Measurements from ENCODE around the gene RPS10.
"Not testable (repeated sequence)": the region's sequence is repeated elsewhere in the genome, so short reads cannot be mapped to it uniquely, and the experiment has no call there.

The RPS10 gene

DNA sequence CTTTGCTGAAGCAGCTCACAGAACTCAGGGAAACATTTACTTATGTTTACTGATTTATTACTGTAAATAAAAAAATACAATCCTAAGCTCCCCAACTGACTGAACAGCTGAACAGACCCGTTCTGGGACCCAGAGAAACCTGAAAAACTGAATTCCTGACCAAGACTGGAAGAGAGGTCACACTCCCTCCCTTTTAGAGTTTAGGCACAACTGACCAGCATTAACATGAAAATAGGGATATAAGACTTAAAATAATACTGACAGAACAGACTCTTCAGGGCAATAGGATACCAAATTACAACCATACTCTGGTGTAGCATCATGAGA, 11.7 kb upstream of the RPS10 start:
- Mint-ChIP-seq H3K36me3 (ENCODE audit: insufficient read depth) (no peaks in the 10 kb centered on the region), H3K27ac (no peak overlapping the region), H3K4me1 (ENCODE audit: low read depth in 2 of 2) (peaks cover 0 to 1% of the 10 kb centered on the region in 2 donors), H3K9me3 (no peaks in the 10 kb centered on the region), H3K27me3 (no peaks in the 10 kb centered on the region), H3K4me3 (no peak overlapping the region)
- DNase-seq (no peak), ATAC-seq (replicated peaks) (no peak)

DNA sequence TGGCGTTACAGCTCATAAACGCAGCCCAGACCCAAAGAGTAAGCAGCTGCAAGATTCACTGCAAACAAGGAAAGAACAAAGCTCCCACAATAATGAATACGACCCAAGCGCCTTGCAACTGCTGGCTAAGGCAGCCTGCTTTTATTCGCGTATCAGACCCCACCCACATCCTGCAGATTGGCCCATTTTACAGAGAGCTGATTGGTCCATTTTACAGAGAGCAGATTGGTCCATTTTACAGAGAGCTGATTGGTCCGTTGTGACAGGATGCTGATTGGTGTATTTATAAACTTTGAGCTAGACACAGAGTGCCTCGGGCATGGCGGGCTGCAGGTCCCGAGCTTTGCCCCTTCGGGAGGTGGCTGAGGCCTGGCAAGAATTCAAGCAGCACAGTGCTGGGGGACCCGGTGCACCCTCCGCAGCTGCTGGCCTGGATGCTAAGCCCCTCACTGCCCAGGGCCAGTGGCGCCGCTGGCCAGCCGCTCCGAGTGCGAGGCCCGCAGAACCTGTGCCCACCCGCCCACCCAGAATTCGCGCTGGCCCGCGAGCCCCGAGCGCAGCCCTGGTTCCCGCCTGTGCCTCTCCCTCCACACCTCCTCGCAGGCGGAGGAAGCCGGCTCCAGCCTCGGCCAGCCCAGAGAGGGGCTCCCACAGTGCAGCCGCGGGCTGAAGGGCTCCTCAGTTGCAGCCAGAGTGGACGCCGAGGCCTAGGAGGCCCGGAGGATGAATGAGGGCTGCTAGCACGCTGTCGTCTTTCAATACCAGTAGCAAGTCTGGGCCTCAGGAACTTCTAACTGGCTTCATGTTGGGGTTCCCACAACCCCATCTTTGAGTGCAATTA, 11.2 kb upstream of the RPS10 start:
- Mint-ChIP-seq H3K27ac (no peak overlapping the region), H3K4me3 (no peak overlapping the region), H3K36me3 (ENCODE audit: insufficient read depth) (no peaks in the 10 kb centered on the region), H3K27me3 (no peaks in the 10 kb centered on the region), H3K9me3 (no peaks in the 10 kb centered on the region), H3K4me1 (ENCODE audit: low read depth in 2 of 2) (peaks cover 0 to 1% of the 10 kb centered on the region in 2 donors)
- DNase-seq: no peak
- ATAC-seq (replicated peaks): no peak

DNA sequence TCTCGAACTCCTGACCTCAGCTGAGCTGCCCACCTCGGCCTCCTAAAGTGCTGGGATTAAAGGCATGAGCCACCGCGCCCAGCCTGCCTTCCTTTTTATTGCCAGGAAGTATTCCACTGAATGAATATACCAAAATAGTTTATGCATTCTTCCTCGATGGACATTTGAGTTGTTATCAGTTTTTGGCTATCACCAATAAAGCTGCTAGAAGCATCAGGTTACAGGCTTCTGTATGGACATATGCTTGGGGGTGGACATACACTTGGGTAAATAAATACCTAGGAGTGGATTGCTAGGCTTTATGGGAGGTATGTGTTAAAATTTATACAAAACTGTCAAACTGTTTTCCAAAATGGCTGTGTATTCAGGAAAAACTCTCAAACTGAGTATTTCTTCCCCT, 10.0 kb upstream of the RPS10 start:
- Mint-ChIP-seq H3K4me1 (ENCODE audit: low read depth in 2 of 2) (no peaks in the 10 kb centered on the region), H3K27ac (no peak overlapping the region), H3K4me3 (no peak overlapping the region), H3K36me3 (ENCODE audit: insufficient read depth) (no peaks in the 10 kb centered on the region), H3K9me3 (no peaks in the 10 kb centered on the region), H3K27me3 (no peaks in the 10 kb centered on the region)
- no peak for DNase-seq
- ATAC-seq (replicated peaks): no peak

DNA sequence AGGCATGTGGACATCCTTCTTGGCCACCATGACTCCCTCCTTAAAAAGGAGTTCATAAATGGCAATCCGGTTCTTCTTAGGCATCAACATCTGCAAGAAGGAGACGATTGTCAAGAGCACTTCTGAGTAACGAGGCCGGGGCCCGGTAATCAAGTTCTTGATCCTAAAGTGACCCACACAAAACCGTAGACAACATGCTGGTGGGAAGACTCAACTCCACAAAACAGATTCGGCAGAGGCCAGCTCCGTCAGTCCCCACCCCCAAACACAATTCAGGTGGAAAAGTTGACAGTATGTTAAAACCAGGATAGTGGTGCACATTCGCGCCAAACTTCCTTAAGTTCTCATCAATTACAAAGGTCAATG, 754 bp downstream of the RPS10 start:
- no peak for DNase-seq
- peaks cover 15 to 19% of the 10 kb centered on the region in 2 donors for H3K4me1 Mint-ChIP-seq (ENCODE audit: low read depth in 2 of 2)
- H3K4me3 Mint-ChIP-seq: peak overlapping the region; percentile 98 to 100
- peak overlapping the region; percentile 98 to 99 for H3K27ac Mint-ChIP-seq
- no peaks in the 10 kb centered on the region for H3K9me3 Mint-ChIP-seq
- no peaks in the 10 kb centered on the region for H3K27me3 Mint-ChIP-seq
- ATAC-seq (replicated peaks): no peak
- H3K36me3 Mint-ChIP-seq (ENCODE audit: insufficient read depth): peaks cover 63% of the 10 kb centered on the region

DNA sequence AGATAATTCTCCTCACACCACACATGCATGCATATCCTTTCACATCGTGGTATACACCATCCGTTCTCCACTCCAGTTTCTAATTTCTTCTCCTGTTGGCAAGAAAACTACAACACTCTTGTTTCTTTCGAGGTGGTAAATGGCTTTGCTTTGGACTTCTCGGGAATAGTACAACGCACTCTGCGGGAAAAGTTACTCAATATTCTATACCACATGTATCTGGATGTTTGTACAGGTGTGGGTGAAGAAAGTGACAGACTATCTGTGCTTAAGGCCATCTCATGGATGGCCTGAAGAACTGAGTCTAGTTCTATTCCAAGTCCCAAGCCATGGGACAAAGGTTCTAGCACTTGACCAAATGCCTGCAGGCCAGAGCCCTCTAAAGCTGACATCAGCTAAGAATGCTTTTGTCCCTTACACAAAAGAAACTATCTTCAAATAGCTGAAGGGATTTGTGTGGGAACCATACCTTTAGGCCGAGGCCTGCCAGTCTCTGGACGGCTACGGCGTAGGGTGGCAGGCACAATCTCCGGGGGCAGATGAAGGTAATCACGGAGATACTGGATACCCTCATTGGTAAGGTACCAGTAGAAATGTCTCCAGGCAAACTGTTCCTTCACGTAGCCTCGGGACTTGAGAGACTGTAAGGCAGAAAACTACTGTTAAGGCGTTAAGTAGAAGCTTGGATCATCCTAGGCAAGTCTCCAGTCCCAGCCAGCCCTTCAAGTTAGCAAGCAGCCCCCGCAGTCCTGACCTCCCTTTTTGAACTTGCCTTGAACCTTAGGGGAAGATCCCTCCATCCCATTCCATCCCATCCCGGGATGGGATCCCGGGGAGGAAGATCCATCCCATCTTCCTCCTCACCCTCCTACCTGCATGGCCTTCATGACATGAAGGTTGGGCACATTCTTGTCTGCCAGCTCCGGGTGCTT, 1.4 kb downstream of the RPS10 start:
- H3K36me3 Mint-ChIP-seq (ENCODE audit: insufficient read depth): peaks cover 69% of the 10 kb centered on the region

DNA sequence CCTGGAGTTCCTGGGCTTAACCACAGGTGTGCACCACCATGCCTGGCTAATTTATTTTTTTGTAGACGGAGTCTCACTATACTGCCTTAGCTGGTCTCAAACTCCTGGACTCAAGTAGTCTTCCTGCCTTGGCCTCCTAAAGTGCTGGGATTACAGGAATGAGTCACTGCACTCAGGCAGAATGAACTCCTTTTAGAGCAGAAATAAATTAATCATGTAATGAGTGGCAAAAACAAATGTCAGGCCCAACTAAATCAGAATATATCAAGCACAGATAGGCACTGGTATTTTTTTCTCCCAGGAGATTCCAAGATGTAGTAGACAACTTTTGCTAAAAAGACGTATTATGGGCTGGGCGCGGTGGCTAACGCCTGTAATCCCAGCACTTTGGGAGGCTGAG, 2.6 kb downstream of the RPS10 start:
- DNase-seq (no peak), ATAC-seq (replicated peaks) (no peak)
- Mint-ChIP-seq H3K9me3 (no peaks in the 10 kb centered on the region), H3K4me1 (ENCODE audit: low read depth in 2 of 2) (peaks cover 15 to 19% of the 10 kb centered on the region in 2 donors), H3K36me3 (ENCODE audit: insufficient read depth) (peaks cover 78% of the 10 kb centered on the region), H3K27ac (no peak overlapping the region), H3K27me3 (no peaks in the 10 kb centered on the region), H3K4me3 (no peak overlapping the region)

More for the DNA sequence above, 1.4 kb downstream of the RPS10 start:
- H3K4me3 Mint-ChIP-seq: peak overlapping the region; percentile 98 to 100
- DNase-seq (no peak), ATAC-seq (replicated peaks) (no peak)
- H3K4me1 Mint-ChIP-seq (ENCODE audit: low read depth in 2 of 2): peaks cover 15 to 19% of the 10 kb centered on the region in 2 donors
- peak overlapping the region; percentile 98 to 99 for H3K27ac Mint-ChIP-seq
- H3K27me3 Mint-ChIP-seq: no peaks in the 10 kb centered on the region
- no peaks in the 10 kb centered on the region for H3K9me3 Mint-ChIP-seq

DNA sequence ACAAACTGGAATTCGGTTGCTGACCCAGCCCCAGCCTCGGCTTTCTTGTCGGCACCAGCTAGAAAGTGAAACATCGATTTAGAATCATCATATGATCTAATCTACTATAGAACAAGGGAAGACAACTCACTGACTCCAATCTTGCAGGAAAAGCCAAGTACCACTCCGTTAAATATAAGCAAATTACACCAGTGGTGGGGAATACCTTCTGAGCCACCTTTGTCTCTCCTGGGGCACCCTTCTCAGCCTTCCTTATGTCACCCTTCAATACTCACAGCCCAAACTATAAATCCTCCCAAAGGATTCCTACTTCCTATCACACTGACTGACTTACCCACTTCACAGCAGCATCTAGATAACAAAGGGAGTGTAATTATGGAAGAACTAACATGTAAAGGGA, 7.5 kb downstream of the RPS10 start:
- peaks cover 86% of the 10 kb centered on the region for H3K36me3 Mint-ChIP-seq (ENCODE audit: insufficient read depth)
- H3K27ac Mint-ChIP-seq: peak overlapping the region in 1 of 2 donors; percentile 9
- no peak for ATAC-seq (replicated peaks)

DNA sequence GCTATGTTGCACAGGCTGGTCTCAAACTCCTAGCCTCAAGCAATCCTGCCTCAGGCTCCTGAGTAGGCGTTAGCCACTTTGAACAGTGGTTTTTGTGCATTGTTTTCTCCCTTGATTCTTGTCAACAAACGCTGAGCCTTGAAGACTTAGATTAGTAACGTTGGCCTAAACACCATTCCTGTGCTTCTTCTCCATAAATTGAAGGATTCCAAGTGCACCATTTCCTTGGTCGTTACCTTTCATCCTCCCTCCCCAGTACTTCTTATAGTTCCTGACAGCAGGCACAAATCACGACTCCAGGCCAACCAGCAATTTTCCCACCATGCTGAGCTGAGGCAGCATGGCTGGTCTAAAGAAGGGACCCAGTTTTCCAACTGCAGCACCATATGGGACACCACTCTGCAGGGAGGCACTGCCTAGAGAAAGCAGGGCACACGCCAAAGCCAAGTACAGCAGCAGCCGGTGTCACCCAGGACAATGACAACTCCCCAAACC, 8.9 kb downstream of the RPS10 start:
- Mint-ChIP-seq H3K4me1 (ENCODE audit: low read depth in 2 of 2) (peaks cover 4 to 9% of the 10 kb centered on the region in 2 donors), H3K27ac (no peak overlapping the region), H3K36me3 (ENCODE audit: insufficient read depth) (peaks cover 72% of the 10 kb centered on the region), H3K27me3 (no peaks in the 10 kb centered on the region), H3K4me3 (no peak overlapping the region), H3K9me3 (no peaks in the 10 kb centered on the region)
- no peak for ATAC-seq (replicated peaks)
- DNase-seq: no peak

More for the DNA sequence above, 7.5 kb downstream of the RPS10 start:
- Mint-ChIP-seq H3K4me1 (ENCODE audit: low read depth in 2 of 2) (peaks cover 6 to 8% of the 10 kb centered on the region in 2 donors), H3K27me3 (no peaks in the 10 kb centered on the region), H3K4me3 (no peak overlapping the region), H3K9me3 (no peaks in the 10 kb centered on the region)
- DNase-seq: no peak

DNA sequence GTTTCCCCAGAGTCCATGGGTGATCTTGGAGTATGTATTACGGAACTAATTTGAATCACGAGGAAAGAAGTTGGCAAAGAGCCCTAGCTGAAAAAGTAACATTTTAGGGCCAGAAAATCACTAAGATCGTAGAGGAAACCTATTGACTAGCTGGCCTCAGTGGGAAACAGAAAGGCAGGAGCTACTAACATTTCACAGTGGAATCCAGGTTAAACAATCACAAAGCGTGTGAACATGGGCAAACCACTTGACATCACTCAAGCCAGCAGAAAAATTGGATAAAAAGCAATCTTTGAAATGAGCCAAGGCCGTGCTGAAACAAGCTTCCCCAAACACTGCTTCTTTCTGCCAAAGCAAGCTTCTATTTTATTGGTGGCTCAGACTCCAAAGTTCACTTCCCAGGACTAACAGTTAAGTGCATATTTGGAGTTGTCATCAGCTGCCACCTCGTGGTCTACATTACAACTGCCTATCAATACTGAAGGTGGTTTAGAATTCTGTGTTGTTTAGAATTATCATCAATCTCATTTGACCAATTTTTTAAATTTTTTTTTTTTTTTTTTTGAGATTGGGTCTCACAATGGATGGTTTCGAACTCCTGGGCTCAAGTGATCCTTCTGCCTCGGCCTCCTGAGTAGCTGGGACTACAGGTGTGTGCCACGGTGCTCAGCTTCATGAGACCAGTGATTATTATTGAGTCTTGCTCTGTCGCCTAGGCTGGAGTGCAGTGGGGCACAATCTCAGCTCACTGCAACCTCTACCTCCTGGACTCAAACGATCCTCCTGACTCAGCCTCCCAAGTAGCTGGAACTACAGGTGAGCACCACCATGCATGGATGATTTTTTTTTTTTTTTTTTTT, 10.6 kb downstream of the RPS10 start:
- Mint-ChIP-seq H3K4me3 (no peak overlapping the region), H3K9me3 (no peaks in the 10 kb centered on the region), H3K27ac (no peak overlapping the region), H3K27me3 (no peaks in the 10 kb centered on the region), H3K36me3 (ENCODE audit: insufficient read depth) (peaks cover 55% of the 10 kb centered on the region), H3K4me1 (ENCODE audit: low read depth in 2 of 2) (peaks cover 4 to 6% of the 10 kb centered on the region in 2 donors)
- DNase-seq: peak; percentile 11 to 25 (median 21)
- ATAC-seq (replicated peaks): peak; percentile 73

DNA sequence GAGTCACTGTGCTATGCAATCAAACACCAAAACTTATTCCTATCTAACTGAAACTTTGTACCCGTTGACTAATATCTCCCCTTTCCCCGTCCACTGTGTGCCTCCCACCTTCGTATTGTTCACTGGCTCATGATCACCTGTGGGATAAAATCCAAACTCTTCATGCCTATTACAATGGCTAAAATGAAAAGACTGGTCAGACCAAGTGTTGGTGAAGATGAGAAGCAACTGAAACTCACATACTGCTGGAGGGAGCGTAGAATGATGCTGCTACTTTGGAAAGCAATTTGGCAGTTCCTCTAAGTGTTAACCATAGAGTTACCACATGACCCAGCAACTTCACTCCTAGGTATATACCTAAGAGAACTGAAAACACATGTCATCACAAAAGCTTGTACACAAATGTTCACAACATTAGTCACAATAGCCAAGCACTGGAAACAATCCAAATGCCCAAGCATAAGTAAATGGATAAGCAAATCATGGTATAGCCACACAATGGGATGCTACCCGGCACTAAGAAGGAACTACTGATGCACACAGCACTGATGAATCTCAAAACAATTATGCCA, 13.1 kb downstream of the RPS10 start:
- peaks cover 30% of the 10 kb centered on the region for H3K36me3 Mint-ChIP-seq (ENCODE audit: insufficient read depth)
- ATAC-seq (replicated peaks) (no peak), DNase-seq (no peak)
- peak overlapping the region; percentile 25 to 47 for H3K27ac Mint-ChIP-seq
- peaks cover 4 to 6% of the 10 kb centered on the region in 2 donors for H3K4me1 Mint-ChIP-seq (ENCODE audit: low read depth in 2 of 2)
- no peaks in the 10 kb centered on the region for H3K9me3 Mint-ChIP-seq
- H3K27me3 Mint-ChIP-seq: no peaks in the 10 kb centered on the region
- H3K4me3 Mint-ChIP-seq: no peak overlapping the region

DNA sequence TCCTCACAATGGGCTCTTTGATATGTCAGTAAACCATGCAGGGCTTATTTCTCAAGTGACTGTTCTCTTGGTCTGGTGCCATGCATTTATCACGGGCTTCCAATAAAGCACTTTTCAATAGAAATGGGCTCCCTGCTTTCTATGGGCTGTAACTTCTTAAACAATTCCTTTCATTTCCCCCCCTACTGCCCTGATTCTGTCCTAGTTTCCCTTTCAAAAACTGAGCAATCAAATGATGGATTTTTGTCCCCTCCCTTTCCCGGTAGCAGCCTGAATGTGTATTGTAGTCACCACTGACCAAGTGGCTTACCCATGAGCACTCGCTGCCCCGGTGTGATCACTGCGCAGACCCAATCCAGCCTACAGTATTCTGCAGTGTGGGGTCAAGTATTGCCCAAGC, 13.9 kb downstream of the RPS10 start:
- DNase-seq: no peak
- ATAC-seq (replicated peaks): no peak
- peaks cover 4 to 5% of the 10 kb centered on the region in 2 donors for H3K4me1 Mint-ChIP-seq (ENCODE audit: low read depth in 2 of 2)
- H3K27ac Mint-ChIP-seq: peak overlapping the region; percentile 25 to 47
- H3K36me3 Mint-ChIP-seq (ENCODE audit: insufficient read depth): peaks cover 23% of the 10 kb centered on the region
- H3K4me3 Mint-ChIP-seq: no peak overlapping the region
- H3K27me3 Mint-ChIP-seq: no peaks in the 10 kb centered on the region
- no peaks in the 10 kb centered on the region for H3K9me3 Mint-ChIP-seq

DNA sequence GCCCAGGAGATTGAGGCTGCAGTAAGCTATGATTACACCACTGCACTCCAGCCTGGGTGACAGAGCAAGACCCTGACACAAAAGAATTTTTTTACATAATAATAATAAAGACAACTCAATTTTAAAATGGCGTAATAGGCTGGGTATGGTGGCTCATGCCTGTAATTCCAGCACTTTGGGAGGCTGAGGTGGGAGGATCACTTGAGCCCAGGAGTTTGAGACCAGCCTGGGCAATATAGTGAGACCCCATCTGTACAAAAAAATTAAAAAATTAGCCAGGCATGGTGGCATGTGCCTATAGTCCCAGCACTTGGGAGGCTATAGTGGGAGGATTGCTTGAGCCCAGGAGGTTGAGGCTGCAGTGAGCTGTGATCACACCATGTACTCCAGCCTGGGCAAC, 18.0 kb downstream of the RPS10 start:
- H3K4me3 Mint-ChIP-seq; DNase-seq; H3K9me3 Mint-ChIP-seq; H3K36me3 Mint-ChIP-seq (ENCODE audit: insufficient read depth); H3K27me3 Mint-ChIP-seq; H3K27ac Mint-ChIP-seq; H3K4me1 Mint-ChIP-seq (ENCODE audit: low read depth in 2 of 2); ATAC-seq (replicated peaks): not testable (repeated sequence)

DNA sequence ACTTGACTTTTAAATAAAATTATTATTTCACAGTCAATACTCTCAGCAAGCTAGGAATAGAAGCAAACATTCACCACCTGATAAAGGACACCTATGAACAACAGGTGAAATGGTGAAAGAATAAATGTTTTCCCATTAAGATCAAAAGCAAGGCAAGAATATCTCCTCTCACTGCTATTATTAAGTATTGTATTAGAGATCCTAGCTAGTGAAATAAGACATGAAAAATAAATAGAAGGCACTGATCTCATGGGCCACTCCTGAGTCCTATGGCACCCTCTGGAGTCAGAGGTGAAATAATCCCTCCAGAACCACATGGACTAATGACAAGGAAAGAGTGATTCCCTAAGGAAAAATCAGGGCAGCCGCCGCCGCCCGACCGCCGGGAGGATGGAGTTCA, 29.4 kb downstream of the RPS10 start:
- Mint-ChIP-seq H3K27me3 (no peaks in the 10 kb centered on the region), H3K9me3 (no peaks in the 10 kb centered on the region), H3K27ac (no peak overlapping the region), H3K4me3 (no peak overlapping the region), H3K4me1 (ENCODE audit: low read depth in 2 of 2) (peaks cover 8% of the 10 kb centered on the region in 2 donors), H3K36me3 (ENCODE audit: insufficient read depth) (peaks cover 10% of the 10 kb centered on the region)
- no peak for ATAC-seq (replicated peaks)
- DNase-seq: no peak

Data from effector memory CD8-positive, alpha-beta T cell (primary cell).